GM18951 (cell line): ENCODE measurements around the gene AP2B1.
"Not testable (repeated sequence)": the region's sequence is repeated elsewhere in the genome, so short reads cannot be mapped to it uniquely, and the experiment has no call there.

Experiments
- POLR2A ChIP-seq: IDR thresholded peaks from 4 replicates; pipeline ENCODE4 v1.6.1; 2011; ENCODE audit warnings: mild to moderate bottlenecking; ENCODE audit not compliant: insufficient read length, insufficient read depth; ENCODE audit errors: extremely low read depth
- in situ Hi-C: fragments of 300-500 bp; cut with MboI; formaldehyde crosslinking; loops from one replicate; pipeline ENCODE4 v1.12.0; 2022; ENCODE audit warnings: low sequenced_read_pairs, mixed read lengths, inconsistent platforms; ENCODE audit not compliant: unreplicated experiment

Gene AP2B1

DNA sequence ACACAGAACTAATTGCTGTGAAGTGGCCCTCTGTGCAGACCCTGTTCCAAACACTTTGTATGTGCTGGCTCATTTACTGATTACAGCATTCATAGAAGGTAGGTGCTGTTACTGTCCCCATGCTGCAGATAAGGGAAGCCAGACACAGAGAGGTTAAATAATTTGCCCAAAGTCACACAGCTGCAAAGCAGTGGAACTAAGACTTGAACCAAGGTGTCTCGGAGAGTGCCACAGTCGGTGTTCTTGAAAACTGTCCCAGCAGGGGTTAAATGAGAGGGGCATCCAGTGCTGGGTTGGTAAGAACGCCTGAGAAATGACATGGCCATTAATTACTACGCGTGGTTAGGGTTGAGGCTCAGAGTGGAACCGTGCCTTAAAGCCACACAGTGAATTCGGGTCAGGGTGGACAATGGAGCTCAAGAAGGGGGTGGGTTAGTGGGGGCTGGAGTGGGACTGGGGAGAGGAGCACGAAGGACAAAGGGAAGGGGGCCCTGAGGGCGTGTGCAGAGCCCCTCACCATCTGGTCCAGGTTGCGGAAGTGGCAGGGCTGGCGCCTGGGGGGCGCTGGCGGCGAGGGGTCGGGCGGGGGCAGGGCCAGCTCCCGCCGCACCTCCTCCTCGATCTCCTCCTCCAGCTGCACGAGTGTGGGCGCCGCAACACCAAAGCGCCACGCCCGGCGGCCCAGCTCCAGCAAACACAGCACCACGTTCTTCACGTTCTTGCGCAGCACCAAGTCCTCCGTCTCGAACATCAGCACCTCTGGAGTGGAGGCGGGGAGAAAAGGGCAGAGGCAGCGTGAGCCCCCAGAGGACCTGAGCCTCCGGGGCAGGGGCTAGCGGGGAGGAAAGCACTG, 162.7 kb downstream of the AP2B1 start:
- in situ Hi-C loops: loop anchor here (10.0 to 25.0 kb wide), 2 partner anchors 145 to 587 kb away; no protein-coding TSS in a partner anchor
- TF ChIP-seq POLR2A: no peak

DNA sequence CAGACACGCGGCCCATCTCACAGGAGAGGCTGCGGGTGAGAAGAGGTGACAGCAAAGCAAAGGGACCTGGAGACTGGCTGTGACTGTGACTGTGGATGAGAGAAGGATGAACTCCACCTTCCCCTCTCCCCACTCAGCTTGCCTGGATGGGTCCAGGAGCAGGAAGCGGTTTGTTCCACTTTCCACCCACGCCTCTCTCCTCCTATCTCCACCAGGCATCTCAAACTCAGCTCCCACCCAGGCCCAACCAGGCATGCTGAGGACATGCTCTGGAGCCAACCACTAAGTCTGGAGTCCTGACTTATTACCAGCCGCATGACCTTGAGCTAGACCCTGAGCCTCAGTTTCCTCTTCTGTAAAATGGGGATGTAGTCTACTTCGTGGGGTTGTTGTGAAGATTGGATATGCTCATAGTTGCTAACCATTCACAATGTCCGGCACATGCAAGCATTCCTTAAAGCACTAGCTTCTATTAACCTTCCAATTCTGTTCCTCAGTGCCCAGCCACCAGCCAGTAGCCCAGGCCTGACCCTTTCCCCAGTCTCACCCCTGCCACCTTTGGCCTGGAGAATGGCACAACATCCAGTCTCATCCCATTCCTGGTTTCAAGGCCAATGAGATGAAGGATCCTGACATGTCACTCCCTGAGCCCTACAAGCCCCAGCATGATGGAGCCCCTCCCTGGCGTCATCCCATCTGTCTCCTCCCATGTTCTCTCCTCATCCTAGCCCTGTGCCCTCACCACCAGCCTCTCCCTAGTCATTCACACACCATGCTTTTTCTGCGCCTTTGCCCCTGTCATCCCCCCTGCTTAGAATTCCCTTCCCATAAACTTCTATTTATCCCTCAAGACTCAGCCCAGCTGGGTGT, 163.6 kb downstream of the AP2B1 start:
- TF ChIP-seq POLR2A: no peak
- in situ Hi-C loops: no loop called here

DNA sequence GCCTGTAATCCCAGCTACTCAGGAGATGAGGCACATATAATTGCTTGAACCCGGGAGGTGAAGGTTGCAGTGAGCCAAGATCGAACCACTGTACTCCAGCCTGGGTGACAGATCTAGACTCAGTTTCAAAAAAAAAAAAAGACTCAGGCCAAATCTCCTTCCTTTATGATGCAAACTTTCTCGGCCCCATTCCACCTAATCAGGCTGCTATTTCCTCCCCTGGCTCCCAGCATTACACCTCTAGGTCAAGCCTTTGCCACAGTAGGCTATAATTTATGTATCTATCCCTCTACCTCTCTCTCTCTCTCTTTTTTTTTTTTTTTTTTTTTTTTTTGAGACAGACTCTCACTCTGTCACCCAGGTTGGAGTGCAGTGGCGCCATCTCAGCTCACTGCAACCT, 164.4 kb downstream of the AP2B1 start:
- in situ Hi-C loops: not testable (repeated sequence)

DNA sequence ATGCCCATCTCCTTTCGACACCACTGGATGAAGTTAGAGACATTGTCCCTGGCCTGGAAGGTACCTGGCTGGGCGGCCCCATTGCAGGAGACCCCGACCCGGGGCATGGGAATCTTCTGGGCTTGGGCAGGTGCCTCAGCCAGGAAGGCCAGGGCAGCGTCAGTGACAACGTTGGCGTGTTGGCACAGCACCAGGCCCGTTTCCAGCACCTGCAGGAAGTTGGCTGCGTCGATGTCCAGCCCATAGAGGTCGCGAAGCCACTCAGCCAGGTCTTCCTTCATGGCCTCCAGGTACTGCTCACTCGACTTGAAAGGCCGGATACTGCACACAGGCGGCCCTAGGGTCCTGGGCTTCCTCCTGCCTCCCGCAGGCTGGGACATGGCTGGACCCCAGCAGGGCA, 165.3 kb downstream of the AP2B1 start:
- in situ Hi-C loops: no loop called here
- TF ChIP-seq POLR2A: no peak

DNA sequence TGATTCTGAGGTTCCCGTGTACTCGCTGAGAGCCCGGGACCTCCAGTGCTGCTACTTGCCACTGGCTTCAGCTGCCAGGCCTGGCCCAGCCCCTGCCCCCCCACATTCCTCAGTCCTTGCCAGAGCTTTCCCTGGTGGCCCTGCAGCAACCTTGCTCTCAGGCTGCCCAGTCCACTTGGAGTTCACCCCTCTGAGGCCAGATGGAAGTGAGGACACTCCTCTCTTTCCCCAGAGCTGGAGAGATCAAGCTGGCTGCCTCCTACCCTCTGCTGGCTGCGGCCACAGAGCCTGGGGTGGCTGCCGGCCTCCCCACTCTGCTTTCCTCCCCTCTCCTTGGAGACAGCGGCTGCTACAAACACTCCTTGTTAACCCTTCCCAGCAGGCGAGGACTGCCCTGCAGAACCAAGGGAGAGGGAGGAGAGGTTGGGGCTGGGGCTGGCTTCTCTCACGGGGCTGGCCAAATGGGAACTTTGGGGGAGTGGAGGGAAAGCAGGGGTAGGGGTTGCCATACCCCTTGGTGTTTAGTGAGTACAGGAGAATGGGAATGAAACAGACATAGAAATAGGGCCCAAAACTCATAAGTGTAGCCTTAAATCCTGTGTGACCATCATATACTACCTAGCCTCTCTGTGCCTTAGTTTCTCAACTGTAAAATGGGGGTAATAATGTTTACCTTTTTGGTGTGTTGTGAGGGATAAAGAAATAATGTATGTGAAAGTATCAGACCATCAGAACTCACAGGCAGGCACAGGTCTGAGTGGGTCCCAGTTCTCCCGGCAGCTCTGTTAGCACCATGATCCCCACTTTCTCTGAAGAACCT, 166.0 kb downstream of the AP2B1 start, which contains the start of gene GAS2L2:
Gene GAS2L2 (minus strand): TSS at position 295 of the 820 bp plus-strand sequence. CDS start 389 bp downstream, outside the sequence.
- TF ChIP-seq POLR2A: no peak
- in situ Hi-C loops: no loop called here

GRCh38 chr17:35757243-35757642, 170.1 kb downstream of the AP2B1 start:
- in situ Hi-C loops: no loop called here
- no peak for TF ChIP-seq POLR2A

DNA sequence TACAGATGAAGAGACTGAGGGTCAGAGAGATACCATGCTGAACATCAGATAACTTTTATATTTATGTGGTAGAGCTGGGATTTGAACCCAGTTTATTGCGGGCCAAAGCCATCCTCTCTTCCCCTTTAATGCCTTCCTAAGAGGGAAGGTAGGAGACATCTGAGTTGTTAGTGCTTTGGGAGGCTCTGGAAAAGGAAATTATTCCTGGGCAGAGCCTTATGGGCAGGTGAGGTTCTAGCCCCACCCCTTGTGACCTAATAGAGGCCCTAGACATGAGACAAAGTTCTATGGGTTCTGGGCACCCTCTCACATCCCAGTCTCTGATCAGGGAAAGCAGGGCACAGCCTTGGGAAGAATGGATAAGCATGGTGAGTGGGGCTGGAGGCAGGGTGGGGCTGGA, 173.5 kb downstream of the AP2B1 start, which contains the start of gene C17orf50:
Gene C17orf50 (plus strand): TSS at position 301 of the 400 bp plus-strand sequence. CDS start 55 bp downstream, at position 356.
- in situ Hi-C loops: no loop called here
- TF ChIP-seq POLR2A: no peak

GRCh38 chr17:35761601-35762000, 174.5 kb downstream of the AP2B1 start:
- in situ Hi-C loops: no loop called here
- TF ChIP-seq POLR2A: no peak

GRCh38 chr17:35763767-35764122, 176.6 kb downstream of the AP2B1 start:
- no peak for TF ChIP-seq POLR2A
- in situ Hi-C loops: no loop called here

DNA sequence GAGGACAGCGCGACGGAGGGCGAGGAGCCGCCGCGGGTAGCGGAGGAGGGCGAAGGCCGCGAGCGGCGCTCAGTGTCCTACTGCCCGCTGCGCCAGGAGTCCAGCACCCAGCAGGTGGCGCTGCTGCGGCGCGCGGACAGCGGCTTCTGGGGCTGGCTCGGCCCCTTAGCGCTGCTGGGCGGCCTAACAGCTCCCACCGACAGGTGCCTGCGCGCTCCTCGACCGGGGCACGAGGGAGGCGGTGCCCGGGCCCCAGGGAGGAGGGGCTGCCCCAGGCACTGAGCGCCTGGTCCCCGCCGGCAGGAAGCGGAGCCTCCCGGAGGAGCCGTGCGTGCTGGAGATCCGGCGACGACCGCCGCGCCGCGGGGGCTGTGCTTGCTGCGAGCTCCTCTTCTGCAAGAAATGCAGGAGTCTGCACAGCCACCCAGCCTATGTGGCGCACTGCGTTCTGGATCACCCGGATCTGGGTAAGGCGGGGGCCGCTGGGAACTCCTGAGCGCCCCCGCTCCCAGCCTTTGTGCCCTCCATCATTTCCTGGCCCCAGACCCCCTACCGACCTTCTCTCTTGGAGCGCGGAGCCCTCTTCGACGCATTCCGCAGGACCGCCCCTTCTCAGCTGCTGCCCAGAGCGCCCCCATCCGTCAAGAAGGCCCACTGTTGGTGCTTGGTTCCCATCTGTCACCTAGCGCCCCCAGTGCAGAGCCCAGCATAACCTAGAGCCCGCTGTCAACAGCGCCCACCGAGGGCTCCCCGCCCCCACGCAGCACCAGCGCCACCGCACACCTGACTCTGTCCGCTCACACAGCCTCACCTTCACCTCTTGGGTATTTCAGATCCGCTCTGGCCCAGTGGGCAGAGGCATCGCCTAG, 177.2 kb downstream of the AP2B1 start:
- in situ Hi-C loops: no loop called here
- TF ChIP-seq POLR2A: no peak

GRCh38 chr17:35765086-35765710, 178.1 kb downstream of the AP2B1 start:
- in situ Hi-C loops: loop anchor here (5.0 kb wide), 1 partner anchor 37 kb away; no protein-coding TSS in a partner anchor
- TF ChIP-seq POLR2A: no peak
